ENCODE measurements around the gene CROCC2.

GRCh38 chr2:240932001-240932723 lies 26.0 kb downstream of the CROCC2 start:
- TF ChIP-seq POLR2AphosphoS5 (IDR thresholded peaks at IDR 0.05; ENCODE audit: insufficient read depth in 1 of 2, low read depth in 1 of 2) (no peak), CTCF (IDR thresholded peaks at IDR 0.05) (no peak), POLR2A (IDR thresholded peaks at IDR 0.05) (no peak)
